PFSK-1 (cell line): ENCODE results near the gene MBOAT2.

Experiments used
- FOXP2 ChIP-seq: optimal IDR thresholded peaks from 2 replicates; pipeline ENCODE3; 2011; ENCODE audit warnings: borderline replicate concordance, control low read depth, inconsistent platforms; ENCODE audit not compliant: insufficient read depth; ENCODE audit errors: extremely low read length, extremely low read depth
- POLR2AphosphoS5 ChIP-seq: IDR thresholded peaks from 2 replicates; pipeline ENCODE4 v1.6.1; 2012; ENCODE audit warnings: low read depth, mild to moderate bottlenecking, control low read depth, low read length, moderate library complexity
- REST ChIP-seq, 2 experiments: IDR thresholded peaks; 2 replicates each; pipeline versions ENCODE4 v1.6.1 to v1.8.0; 2011 to 2012; ENCODE audit warnings: low read depth in 2 of 2, low read length in 2 of 2, control low read depth in 1 of 2, inconsistent platforms in 1 of 2, mild to moderate bottlenecking in 1 of 2, moderate library complexity in 1 of 2; ENCODE audit not compliant: insufficient read depth in 1 of 2
- SIN3A ChIP-seq: IDR thresholded peaks from 2 replicates; pipeline ENCODE4 v1.6.1; 2012; ENCODE audit warnings: mild to moderate bottlenecking, low read length, moderate library complexity, borderline replicate concordance; ENCODE audit not compliant: insufficient read depth
- TAF1 ChIP-seq: IDR thresholded peaks from 2 replicates; pipeline ENCODE4 v1.6.1; 2012; ENCODE audit warnings: low read length, control low read depth, borderline replicate concordance; ENCODE audit not compliant: insufficient read depth

Gene MBOAT2

DNA sequence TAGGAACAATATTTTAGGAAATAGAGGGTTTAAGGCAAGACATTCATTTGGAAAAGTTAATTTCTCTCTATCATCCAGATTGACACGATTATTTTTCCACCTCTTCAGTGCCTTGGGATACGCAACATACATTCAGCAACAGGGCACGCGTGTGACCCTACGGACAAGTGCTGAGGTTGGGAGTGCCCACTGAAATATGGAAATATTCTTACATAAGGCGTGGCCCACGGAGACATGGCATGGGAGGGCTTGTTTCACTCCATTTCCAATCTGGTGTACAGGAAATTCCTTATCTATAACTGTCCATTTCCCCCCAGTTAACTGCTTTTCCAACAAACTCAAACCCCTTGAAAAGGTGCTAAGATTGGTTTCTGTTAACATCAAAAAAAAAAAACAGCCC, 145.2 kb downstream of the MBOAT2 start:
- TF ChIP-seq REST (IDR thresholded peaks at IDR 0.05; ENCODE audit: insufficient read depth in 1 of 2, low read depth in 2 of 2, low read length in 2 of 2) (no peak), POLR2AphosphoS5 (no peak), FOXP2 (no peak), TAF1 (no peak), SIN3A (no peak)

DNA sequence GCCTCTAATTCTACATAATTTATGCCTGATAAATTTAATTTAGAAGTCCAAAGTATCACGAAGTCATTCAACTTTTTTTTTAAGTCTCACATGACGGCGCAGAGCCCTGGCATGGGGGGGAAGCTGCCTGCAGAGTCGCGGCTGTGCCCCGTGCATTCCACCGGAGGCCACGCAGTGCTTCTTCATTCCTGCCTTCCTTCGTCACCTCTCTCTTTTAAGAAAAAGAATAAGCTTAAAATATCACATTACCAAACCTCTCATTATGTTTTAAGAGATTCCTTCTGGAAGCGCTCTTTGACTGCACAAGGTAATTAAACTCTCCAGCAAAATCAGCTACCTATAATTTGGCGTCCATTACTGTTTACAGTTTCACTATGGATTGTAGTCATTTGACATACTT, 145.8 kb downstream of the MBOAT2 start:
- TF ChIP-seq REST (IDR thresholded peaks at IDR 0.05; ENCODE audit: insufficient read depth in 1 of 2, low read depth in 2 of 2, low read length in 2 of 2) (no peak), FOXP2 (no peak), TAF1 (no peak), POLR2AphosphoS5 (no peak), SIN3A (no peak)

- no peak for TF ChIP-seq SIN3A
- TF ChIP-seq FOXP2: no peak
- no peak for TF ChIP-seq REST (IDR thresholded peaks at IDR 0.05; ENCODE audit: insufficient read depth in 1 of 2, low read depth in 2 of 2, low read length in 2 of 2)
- no peak for TF ChIP-seq POLR2AphosphoS5
- no peak for TF ChIP-seq TAF1
Measured at GRCh38 chr2:8856176-8856575, 147.3 kb downstream of the MBOAT2 start.

DNA sequence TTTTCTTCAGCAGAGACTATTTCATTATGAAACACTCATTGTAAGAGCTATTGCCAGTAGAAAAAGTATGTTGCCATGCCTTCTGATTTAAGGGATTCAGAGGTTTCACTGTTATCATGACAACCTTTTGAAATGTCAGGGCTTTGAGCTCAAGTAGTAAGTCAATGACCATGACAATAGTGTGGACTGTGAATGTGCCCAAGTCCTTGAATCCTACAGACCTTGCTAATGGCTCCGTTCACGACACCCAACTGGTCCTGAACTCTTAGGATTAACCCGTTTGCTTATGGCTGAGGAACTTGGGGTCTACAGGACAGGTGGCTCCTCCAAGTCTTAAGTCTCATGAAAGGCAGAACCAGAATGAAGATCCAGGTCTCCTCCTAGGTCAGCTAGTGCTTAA, 148.5 kb downstream of the MBOAT2 start:
- no peak for TF ChIP-seq TAF1
- no peak for TF ChIP-seq POLR2AphosphoS5
- no peak for TF ChIP-seq FOXP2
- TF ChIP-seq REST (IDR thresholded peaks at IDR 0.05; ENCODE audit: insufficient read depth in 1 of 2, low read depth in 2 of 2, low read length in 2 of 2): no peak
- no peak for TF ChIP-seq SIN3A

GRCh38 chr2:8853426-8853825, 150.1 kb downstream of the MBOAT2 start:
- TF ChIP-seq POLR2AphosphoS5 (no peak), SIN3A (no peak), TAF1 (no peak), FOXP2 (no peak), REST (IDR thresholded peaks at IDR 0.05; ENCODE audit: insufficient read depth in 1 of 2, low read depth in 2 of 2, low read length in 2 of 2) (no peak)
